Transverse colon (tissue), 4 donors: ENCODE measurements around the gene NR2C1.

Experiments used
- CTCF ChIP-seq, 5 experiments: fragments of 200-600 bp in 3 of 5; fragments of 450-650 bp in 2 of 5; sonication (generic) in 3 of 5; IDR thresholded peaks; 1 replicate in 2 of 5; 2 replicates in 3 of 5; pipeline ENCODE4 v1.5.1; 2016 to 2017; ENCODE audit warnings: antibody characterized with exemption in 5 of 5, inconsistent platforms in 3 of 5, mild to moderate bottlenecking in 2 of 5, moderate library complexity in 1 of 5
- POLR2AphosphoS5 ChIP-seq, 3 donors: sonication (generic); formaldehyde crosslinking; IDR thresholded peaks; one replicate each; pipeline ENCODE4 v1.6.1; 2016; ENCODE audit warnings: antibody characterized with exemption in 3 of 3

GRCh38 chr12:95074766-95075165 is 1.3 kb upstream of the NR2C1 start:
- TF ChIP-seq CTCF (IDR thresholded peaks at IDR 0.05) (no peak), POLR2AphosphoS5 (IDR thresholded peaks at IDR 0.05) (no peak)
